GM21717 (cell line): ENCODE results near the gene TPR.

Experiments used
- ATAC-seq: cut with Tn5 transposase; IDR thresholded peaks from one replicate; pipeline ENCODE4 v1.9.1; 2021; ENCODE audit warnings: mild to moderate bottlenecking, moderate library complexity; ENCODE audit not compliant: unreplicated experiment

The TPR gene

DNA sequence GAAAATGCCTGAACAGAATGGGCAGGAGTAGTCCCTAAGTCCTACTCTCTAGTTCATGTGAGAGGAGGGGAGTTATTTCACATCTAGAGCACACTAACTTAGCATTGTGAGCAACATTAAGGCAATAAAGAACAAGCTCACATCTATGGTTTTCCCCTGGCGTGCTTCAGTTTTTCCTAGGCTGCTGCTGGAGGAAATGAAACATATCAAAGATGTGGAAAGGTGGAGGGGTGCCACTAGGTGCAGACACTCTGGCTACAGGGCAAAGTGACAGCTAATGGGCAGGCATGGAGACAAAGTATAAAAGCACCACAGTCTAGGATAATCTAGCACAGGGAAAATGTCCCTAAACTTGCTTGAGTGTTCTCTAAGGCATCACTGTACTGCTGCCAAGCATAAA lies 82.2 kb downstream of the TPR start:
- no peak for ATAC-seq

GRCh38 chr1:186291271-186291670 lies 83.8 kb downstream of the TPR start:
- no peak for ATAC-seq

DNA sequence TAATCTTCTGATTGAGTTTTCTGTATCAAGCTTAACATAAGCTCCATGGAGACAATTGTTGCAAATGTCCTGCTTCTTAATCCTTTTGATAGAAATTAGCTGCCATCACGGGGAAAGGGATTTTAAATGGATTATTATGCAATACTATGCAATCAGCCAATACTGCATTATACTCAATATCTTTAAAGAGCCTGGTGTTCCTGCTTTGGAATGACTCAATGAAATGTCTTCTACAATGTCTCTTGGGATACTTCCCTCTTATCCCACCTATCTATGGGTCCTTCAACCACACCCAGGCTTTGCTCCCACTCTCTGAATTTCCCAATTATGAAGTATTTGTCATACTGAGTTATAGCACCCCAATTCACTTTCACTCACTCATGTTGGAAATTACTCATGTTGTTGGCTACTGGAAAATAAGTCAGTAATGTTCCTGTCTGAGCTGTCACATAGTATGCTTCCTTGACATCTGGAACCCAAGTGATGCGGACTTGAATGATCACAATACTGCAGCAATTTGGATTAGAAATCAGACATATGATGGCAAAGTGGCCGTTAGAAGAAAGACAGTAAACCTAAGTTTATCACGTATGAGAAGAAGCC lies 85.0 kb downstream of the TPR start:
- no peak for ATAC-seq

DNA sequence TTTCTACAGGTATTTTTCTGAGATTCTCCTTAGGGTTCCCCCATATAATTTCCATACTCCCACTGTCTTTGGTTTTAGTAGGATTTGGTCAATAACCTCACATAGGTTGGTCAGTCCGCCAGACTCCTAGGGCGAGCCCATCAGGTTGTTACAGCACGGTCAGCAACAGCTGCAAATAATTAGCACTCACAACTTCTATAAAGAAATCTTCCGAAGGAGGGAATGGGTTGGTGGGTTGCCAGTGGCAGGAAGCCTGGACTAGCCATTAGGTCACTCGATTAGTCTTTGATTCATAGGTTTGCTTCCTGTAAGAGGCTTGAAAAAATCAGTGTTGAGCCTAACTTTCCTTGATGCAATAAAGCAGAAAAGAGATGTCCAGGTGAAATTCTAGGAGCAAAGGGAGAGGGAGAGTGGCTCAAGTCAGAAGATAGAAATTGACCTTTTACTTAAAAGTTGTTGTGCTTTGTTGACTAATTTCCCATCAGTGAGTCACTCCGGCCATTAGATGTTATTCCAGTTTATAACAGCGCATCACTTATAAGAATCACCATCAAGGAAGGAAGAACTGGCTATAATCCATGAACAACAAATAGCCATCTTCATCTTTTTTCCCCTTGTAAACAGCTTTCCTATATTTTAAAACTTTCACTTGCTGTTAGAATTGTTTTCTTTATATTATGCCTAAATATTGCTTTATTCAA lies 88.3 kb downstream of the TPR start:
- ATAC-seq: no peak

- ATAC-seq: peak; percentile 81
Observed at GRCh38 chr1:186283374-186283773, 91.7 kb downstream of the TPR start.

GRCh38 chr1:186282466-186282865 lies 92.6 kb downstream of the TPR start:
- ATAC-seq: no peak

DNA sequence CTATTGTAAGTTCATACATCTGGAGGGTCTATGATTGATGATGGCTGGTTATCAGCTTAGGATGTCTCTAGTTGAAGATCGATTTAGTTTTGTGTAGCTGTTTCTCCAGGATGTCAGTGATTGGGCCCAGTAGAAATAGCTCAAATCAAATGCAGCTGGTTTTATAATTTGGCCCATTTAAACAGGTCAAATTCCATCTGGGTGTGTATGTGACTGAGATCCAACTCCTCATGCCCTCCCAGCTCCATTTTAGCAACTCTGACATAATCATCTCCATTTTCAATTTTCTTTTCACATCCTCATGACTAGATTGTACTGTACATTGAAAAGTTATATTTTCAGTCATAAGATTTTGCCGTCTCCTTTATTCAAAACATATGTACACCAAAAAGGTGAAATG lies 99.2 kb downstream of the TPR start:
- ATAC-seq: no peak

- ATAC-seq: no peak
Observed at GRCh38 chr1:186272486-186272885, 102.6 kb downstream of the TPR start.

- no peak for ATAC-seq
Observed at GRCh38 chr1:186271032-186271431, 104.0 kb downstream of the TPR start.
